Measurements from ENCODE around the gene PARD3. TPM values are rescaled to one million over a fixed set of nuclear protein-coding genes. Genes with fewer than 3 reads are reported as not detected.

PARD3 gene
- total and polyA plus RNA-seq, 12 donors = 17.0 to 93.8 (median 47.3) TPM

GRCh38 chr10:34195364-34196057 lies 619.6 kb downstream of the PARD3 start:
- intact Hi-C loops (cut with DNase I) = no loop called here

GRCh38 chr10:34193931-34194626 lies 621.0 kb downstream of the PARD3 start:
- Histone ChIP-seq H3K9me3 (replicated peaks in 1 of 3) (no peaks in the 10 kb centered on the region), H3K27me3 (no peaks in the 10 kb centered on the region), H3K4me3 (no peak overlapping the region), H3K4me1 (replicated peaks in 1 of 2) (peaks cover 0 to 6% of the 10 kb centered on the region in 2 donors), H3K27ac (peak overlapping the region in 2 of 5 donors; percentile 72 to 76), H3K36me3 (replicated peaks in 1 of 2) (no peaks in the 10 kb centered on the region)
- intact Hi-C loops (cut with DNase I) = no loop called here
- TF ChIP-seq CTCF (IDR thresholded peaks at IDR 0.05) (no peak), POLR2A (IDR thresholded peaks at IDR 0.05) (no peak)
- peak in 1 of 7 donors; percentile 22 for DNase-seq
- 73 to 75% (median 73%) methylated on average over 7 of the region's 7 CpGs for WGBS, 4 donors

More at GRCh38 chr10:34195364-34196057, 619.6 kb downstream of the PARD3 start:
- peaks cover 0 to 7% of the 10 kb centered on the region in 2 donors for H3K4me1 ChIP-seq (replicated peaks in 1 of 2)
- WGBS, 4 donors = 82 to 90% (median 84%) methylated on average over 8 of the region's 8 CpGs
- H3K27me3 ChIP-seq = no peaks in the 10 kb centered on the region
- no peak for DNase-seq
- H3K36me3 ChIP-seq (replicated peaks in 1 of 2) = no peaks in the 10 kb centered on the region
- TF ChIP-seq CTCF (IDR thresholded peaks at IDR 0.05) (no peak), POLR2A (IDR thresholded peaks at IDR 0.05) (no peak)
- no peak overlapping the region for H3K4me3 ChIP-seq
- H3K27ac ChIP-seq = peak overlapping the region in 2 of 5 donors; percentile 28 to 49
- H3K9me3 ChIP-seq (replicated peaks in 1 of 3) = no peaks in the 10 kb centered on the region

- Histone ChIP-seq H3K36me3 (replicated peaks in 1 of 2) (no peaks in the 10 kb centered on the region), H3K9me3 (replicated peaks in 1 of 3) (no peaks in the 10 kb centered on the region), H3K4me3 (no peak overlapping the region), H3K27me3 (no peaks in the 10 kb centered on the region), H3K4me1 (replicated peaks in 1 of 2) (peaks cover 0 to 6% of the 10 kb centered on the region in 2 donors), H3K27ac (no peak overlapping the region)
- no peak for DNase-seq
- intact Hi-C loops (cut with DNase I) = no loop called here
- WGBS, 4 donors = 73 to 89% (median 84%) methylated on average over 5 of the region's 5 CpGs
- TF ChIP-seq CTCF (IDR thresholded peaks at IDR 0.05) (no peak), POLR2A (IDR thresholded peaks at IDR 0.05) (no peak)
Measured at GRCh38 chr10:34192646-34193045, 622.5 kb downstream of the PARD3 start.

GRCh38 chr10:34191406-34191805 lies 623.7 kb downstream of the PARD3 start:
- no peaks in the 10 kb centered on the region for H3K36me3 ChIP-seq (replicated peaks in 1 of 2)
- no peak for TF ChIP-seq CTCF (IDR thresholded peaks at IDR 0.05)
- no peak for TF ChIP-seq POLR2A (IDR thresholded peaks at IDR 0.05)
- intact Hi-C loops (cut with DNase I) = no loop called here
- peaks cover 0 to 6% of the 10 kb centered on the region in 2 donors for H3K4me1 ChIP-seq (replicated peaks in 1 of 2)
- no peak overlapping the region for H3K4me3 ChIP-seq
- 69 to 75% (median 74%) methylated on average over 3 of the region's 3 CpGs for WGBS, 4 donors
- H3K9me3 ChIP-seq (replicated peaks in 1 of 3) = no peaks in the 10 kb centered on the region
- H3K27me3 ChIP-seq = no peaks in the 10 kb centered on the region
- no peak for DNase-seq
- H3K27ac ChIP-seq = peak overlapping the region in 1 of 5 donors; percentile 10
